Measurements from ENCODE around the gene PDLIM1. TPM values are rescaled to one million over a fixed set of nuclear protein-coding genes. Genes with fewer than 3 reads are reported as not detected.

Gene PDLIM1
- total and polyA plus RNA-seq, 2 of the 8 experiments (the other 6 are each of a cell fraction or from before 2014, with no cell fraction given): 169 to 245 TPM

- CTCF ChIA-PET (ENCODE audit: partially characterized antibody): interaction anchor here (0.6 to 4.0 kb wide), 20 partner anchors 9 to 317 kb away, joined by 3 to 68 read pairs (median 4); no protein-coding TSS in a partner anchor
- Histone ChIP-seq H3K36me3 (ENCODE audit: control insufficient read depth in 2 of 4, insufficient read depth in 4 of 4, low read length in 3 of 4) (no peaks in the 10 kb centered on the region; a peak in 1 of 8 replicates), H4K91ac (replicated peaks; ENCODE audit: insufficient read length, low read length) (peak overlapping the region; percentile 36), H3K4me2 (ENCODE audit: insufficient read depth in 1 of 2, low read depth in 2 of 2, low read length in 2 of 2) (no peak overlapping the region), H3K14ac (ENCODE audit: insufficient read length) (no peak overlapping the region), H3K4ac (replicated peaks; ENCODE audit: insufficient read length, low read depth, low read length) (no peak overlapping the region), H3K23me2 (ENCODE audit: low read depth, low read length) (no peaks in the 10 kb centered on the region), H3K23ac (ENCODE audit: insufficient read length) (no peak overlapping the region), H2BK20ac (ENCODE audit: low read length) (peak overlapping the region; percentile 29; the same call in 1 of the 2 replicates), H3K27me3 (replicated peaks in 1 of 4; ENCODE audit: control insufficient read depth in 3 of 4, extremely low read depth in 1 of 4, insufficient read depth in 3 of 4, low read length in 3 of 4) (no peaks in the 10 kb centered on the region), H2BK12ac (ENCODE audit: low read depth, low read length) (0 out of 2 replicates have a peak overlapping the region, but pooled peaks have one; percentile 65), H3K79me1 (ENCODE audit: low read depth, low read length) (no peaks in the 10 kb centered on the region), H4K8ac (ENCODE audit: extremely low read depth, insufficient read depth, low read length) (no peak overlapping the region), H3K27ac (ENCODE audit: low read depth, low read length) (no peak overlapping the region), H3K56ac (replicated peaks; ENCODE audit: insufficient read length, low read depth, low read length) (no peak overlapping the region), H3K9ac (replicated peaks in 1 of 4; ENCODE audit: extremely low read depth in 1 of 4, low read depth in 3 of 4, low read length in 3 of 4) (no peak overlapping the region), H2BK120ac (replicated peaks; ENCODE audit: low read depth, low read length) (no peak overlapping the region), H2AFZ (ENCODE audit: low read length) (no peak overlapping the region), H3K9me3 (ENCODE audit: insufficient read depth in 2 of 2, low read depth in 1 of 2, low read length in 1 of 2) (no peaks in the 10 kb centered on the region), H4K20me1 (replicated peaks in 1 of 2; ENCODE audit: control insufficient read depth in 1 of 2, insufficient read depth in 2 of 2, low read length in 2 of 2) (no peaks in the 10 kb centered on the region), H2BK15ac (ENCODE audit: low read length) (no peak overlapping the region; the same call in 1 of the 2 replicates), H2BK5ac (ENCODE audit: low read depth, low read length) (peak overlapping the region; percentile 48; the same call in 1 of the 2 replicates), H3K18ac (ENCODE audit: extremely low read depth, low read length) (peak overlapping the region; percentile 87), H3K79me2 (ENCODE audit: control insufficient read depth in 1 of 2, insufficient read depth in 2 of 2, low read length in 2 of 2) (no peaks in the 10 kb centered on the region), H3K4me3 (ENCODE audit: extremely low read depth in 1 of 4, insufficient read depth in 2 of 4, low read depth in 3 of 4, low read length in 4 of 4) (no peak overlapping the region), H2AK5ac (ENCODE audit: low read depth, low read length) (peak overlapping the region; percentile 70; the same call in 1 of the 2 replicates), H3K4me1 (replicated peaks in 1 of 4; ENCODE audit: control insufficient read depth in 3 of 4, insufficient read depth in 4 of 4, low read length in 3 of 4) (peaks cover 0 to 2% (median 0%) of the 10 kb centered on the region in 4 experiments; a peak in 1 of 7 replicates), H4K5ac (ENCODE audit: insufficient read length, low read depth, low read length) (no peak overlapping the region)
- WGBS, 2 experiments (ENCODE audit: extremely low coverage in 1 of 2, insufficient coverage in 1 of 2, insufficient read length in 1 of 2, insufficient replicate concordance in 2 of 2, low coverage in 1 of 2, low lambda C conversion rate in 2 of 2, missing lambda C conversion rate in 1 of 2): 82% methylated on average over 4 of the region's 4 CpGs; no CpG with 5 or more reads in 1 of the 2 experiments
- TF ChIP-seq ASH2L (IDR thresholded peaks at IDR 0.05; ENCODE audit: low read length): no peak
- TF ChIP-seq CTCF (IDR thresholded peaks at IDR 0.05; ENCODE audit: control extremely low read depth in 1 of 3, insufficient read depth in 1 of 3, low read depth in 1 of 3, low read length in 3 of 3): peak; percentile 46 to 68 (median 57)
- TF ChIP-seq RAD21 (IDR thresholded peaks at IDR 0.05 in 1 of 2, conservative IDR thresholded peaks at IDR 0.05 in 1 of 2; ENCODE audit: low read depth in 2 of 2, low read length in 2 of 2): peak; percentile 67 to 73
- DNase-seq (ENCODE audit: low read depth in 1 of 2, low spot score in 2 of 2) (no peak), FAIRE-seq (no peak)
- POLR2A ChIA-PET (ENCODE audit: partially characterized antibody): interaction anchor here (1.0 to 3.6 kb wide), 3 partner anchors 9 to 41 kb away, joined by 3 to 32 read pairs (median 4); no protein-coding TSS in a partner anchor
Measured at GRCh38 chr10:95201736-95202135, 89.1 kb downstream of the PDLIM1 start.

Data from H1 (cell line).